ACC112 (cell line): Measurements from ENCODE around the gene MAFG.
A peak's percentile ranks its signal among the peaks of the same experiment; 100 is the strongest.

Source experiments
- H2AFZ ChIP-seq: fragments of 200-600 bp; sonication (generic); one replicate; pipeline ENCODE4 v1.6.0; 2017; ENCODE audit warnings: antibody characterized with exemption, low read length; ENCODE audit not compliant: unreplicated experiment
- H3K27ac ChIP-seq: fragments of 200-600 bp; sonication (generic); 2 replicates; pipeline ENCODE4 v1.5.1; 2014; ENCODE audit warnings: low read depth, mild to moderate bottlenecking, antibody characterized with exemption, low read length, moderate library complexity
- H3K27me3 ChIP-seq: fragments of 200-600 bp; sonication (generic); 2 replicates; pipeline ENCODE4 v1.6.1; 2014; ENCODE audit warnings: mild to moderate bottlenecking, antibody characterized with exemption, low read length, moderate library complexity, mixed read lengths; ENCODE audit not compliant: insufficient read depth
- H3K36me3 ChIP-seq: fragments of 200-600 bp; sonication (generic); 2 replicates; pipeline ENCODE4 v1.6.1; 2016; ENCODE audit warnings: mild to moderate bottlenecking, antibody characterized with exemption, low read length, moderate library complexity, mixed read lengths; ENCODE audit not compliant: insufficient read depth
- H3K4me1 ChIP-seq: fragments of 200-600 bp; sonication (generic); one replicate; pipeline ENCODE4 v1.6.1; 2016; ENCODE audit warnings: low read length, mixed read lengths; ENCODE audit not compliant: insufficient read depth, unreplicated experiment, control insufficient read depth
- H3K4me3 ChIP-seq: fragments of 200-600 bp; sonication (generic); 2 replicates; pipeline ENCODE4 v1.5.1; 2014; ENCODE audit warnings: mild to moderate bottlenecking, low read depth, low read length
- H3K79me2 ChIP-seq: fragments of 200-600 bp; sonication (generic); one replicate; pipeline ENCODE4 v1.6.0; 2016; ENCODE audit warnings: low read length; ENCODE audit not compliant: control insufficient read depth, unreplicated experiment, insufficient read depth

MAFG gene

GRCh38 chr17:81933178-81933699 lies 5.7 kb upstream of the MAFG start:
- H3K36me3 ChIP-seq, result no peaks in the 10 kb centered on the region
- H3K4me1 ChIP-seq, result no peaks in the 10 kb centered on the region
- no peak overlapping the region for H2AFZ ChIP-seq
- no peak overlapping the region for H3K27ac ChIP-seq
- no peak overlapping the region for H3K4me3 ChIP-seq
- H3K79me2 ChIP-seq, result peaks cover 4% of the 10 kb centered on the region
- no peaks in the 10 kb centered on the region for H3K27me3 ChIP-seq

DNA sequence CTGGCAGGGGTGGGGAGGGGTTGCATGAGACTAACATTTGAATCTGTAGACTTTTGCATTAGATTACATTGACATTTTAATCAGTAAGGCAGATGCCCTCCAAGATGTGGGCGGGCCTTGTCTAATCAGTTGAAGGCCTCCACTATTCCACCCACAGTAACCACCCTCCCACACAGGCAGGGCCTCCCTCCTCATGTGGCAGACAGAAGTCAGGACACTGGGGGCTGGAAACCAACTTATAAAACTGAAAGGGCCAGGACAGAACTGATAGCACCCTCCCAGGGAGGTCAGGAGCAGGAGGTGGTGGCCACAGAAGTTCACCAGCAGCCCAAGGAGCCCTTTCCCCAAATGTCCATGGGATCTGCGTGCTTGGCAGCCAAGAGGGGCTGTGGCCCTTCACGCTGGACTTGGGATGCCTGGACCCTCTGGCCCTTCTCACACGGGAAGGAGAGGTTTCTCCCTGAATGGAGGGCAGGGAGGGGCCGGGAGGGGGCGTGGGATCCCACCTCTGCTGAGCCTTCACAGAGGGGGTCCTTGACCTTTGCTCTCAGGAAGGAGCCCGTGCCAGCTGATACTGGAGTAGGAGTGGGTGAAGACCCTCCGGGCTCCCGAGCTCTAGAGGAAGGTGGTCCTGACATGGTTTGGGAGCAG lies 4.9 kb upstream of the MAFG start:
- Histone ChIP-seq H3K79me2 (peaks cover 4% of the 10 kb centered on the region), H3K4me1 (no peaks in the 10 kb centered on the region), H3K27me3 (no peaks in the 10 kb centered on the region), H3K27ac (no peak overlapping the region), H3K4me3 (no peak overlapping the region), H3K36me3 (no peaks in the 10 kb centered on the region), H2AFZ (no peak overlapping the region)

- no peaks in the 10 kb centered on the region for H3K36me3 ChIP-seq
- peaks cover 8% of the 10 kb centered on the region for H3K79me2 ChIP-seq
- no peak overlapping the region for H2AFZ ChIP-seq
- no peaks in the 10 kb centered on the region for H3K4me1 ChIP-seq
- H3K4me3 ChIP-seq, result no peak overlapping the region
- H3K27ac ChIP-seq, result no peak overlapping the region
- no peaks in the 10 kb centered on the region for H3K27me3 ChIP-seq
These were observed 4.2 kb upstream of the MAFG start for GRCh38 chr17:81931557-81932332.

GRCh38 chr17:81931189-81931556 lies 3.6 kb upstream of the MAFG start:
- peaks cover under 1% of the 10 kb centered on the region for H3K4me1 ChIP-seq
- H2AFZ ChIP-seq, result no peak overlapping the region
- no peak overlapping the region for H3K27ac ChIP-seq
- H3K4me3 ChIP-seq, result no peak overlapping the region
- no peaks in the 10 kb centered on the region for H3K36me3 ChIP-seq
- no peaks in the 10 kb centered on the region for H3K27me3 ChIP-seq
- peaks cover 12% of the 10 kb centered on the region for H3K79me2 ChIP-seq

DNA sequence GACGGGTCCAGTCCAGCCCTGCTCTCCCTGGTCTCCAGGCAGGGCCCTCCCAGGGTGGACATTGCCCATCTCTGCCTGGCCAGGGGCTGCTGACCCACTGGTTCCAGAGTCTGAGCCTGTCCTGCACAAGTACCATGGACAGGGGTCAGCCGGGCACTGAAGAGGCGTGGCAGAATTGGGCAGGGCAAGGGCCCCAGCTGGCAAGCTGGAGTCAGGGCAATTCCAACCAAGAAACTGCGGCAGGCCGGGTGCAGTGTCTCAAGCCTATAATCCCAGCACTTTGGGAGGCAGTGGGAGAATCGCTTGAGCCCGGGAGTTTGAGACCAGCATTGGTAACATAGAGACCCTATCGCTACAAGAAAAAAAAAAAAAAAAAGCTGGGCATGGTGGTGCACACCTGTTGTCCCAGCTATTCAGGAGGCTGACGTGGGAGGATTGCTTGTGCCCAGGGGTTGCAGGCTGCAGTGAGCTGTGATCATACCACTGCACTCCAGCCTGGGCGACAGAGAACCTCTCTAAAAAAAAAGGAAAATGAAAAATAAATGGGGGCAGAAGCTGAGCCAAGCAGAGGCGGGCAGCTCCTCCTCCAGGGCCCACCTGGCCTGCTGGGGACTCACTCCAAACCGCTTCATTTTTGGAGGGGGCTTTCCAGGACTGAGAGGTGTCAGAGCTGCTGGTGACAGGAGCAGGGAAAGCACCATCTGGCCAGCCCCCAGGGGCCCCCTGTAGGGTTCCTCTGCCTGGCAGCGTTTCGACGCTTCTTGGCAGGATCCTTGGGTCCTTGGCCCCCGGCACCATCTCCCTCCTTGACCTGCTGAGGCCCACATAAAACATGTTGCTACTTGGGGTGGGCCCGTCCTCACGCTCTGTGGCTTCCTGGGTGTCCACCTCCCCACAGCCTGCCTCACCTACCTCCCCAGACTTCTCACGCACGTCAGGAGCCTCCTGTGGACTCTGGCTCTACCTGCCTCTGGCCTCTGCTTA lies 2.9 kb upstream of the MAFG start:
- Histone ChIP-seq H3K27me3 (no peaks in the 10 kb centered on the region), H3K4me3 (no peak overlapping the region), H2AFZ (no peak overlapping the region), H3K36me3 (no peaks in the 10 kb centered on the region), H3K4me1 (peaks cover 7% of the 10 kb centered on the region), H3K79me2 (peaks cover 14% of the 10 kb centered on the region), H3K27ac (no peak overlapping the region)

DNA sequence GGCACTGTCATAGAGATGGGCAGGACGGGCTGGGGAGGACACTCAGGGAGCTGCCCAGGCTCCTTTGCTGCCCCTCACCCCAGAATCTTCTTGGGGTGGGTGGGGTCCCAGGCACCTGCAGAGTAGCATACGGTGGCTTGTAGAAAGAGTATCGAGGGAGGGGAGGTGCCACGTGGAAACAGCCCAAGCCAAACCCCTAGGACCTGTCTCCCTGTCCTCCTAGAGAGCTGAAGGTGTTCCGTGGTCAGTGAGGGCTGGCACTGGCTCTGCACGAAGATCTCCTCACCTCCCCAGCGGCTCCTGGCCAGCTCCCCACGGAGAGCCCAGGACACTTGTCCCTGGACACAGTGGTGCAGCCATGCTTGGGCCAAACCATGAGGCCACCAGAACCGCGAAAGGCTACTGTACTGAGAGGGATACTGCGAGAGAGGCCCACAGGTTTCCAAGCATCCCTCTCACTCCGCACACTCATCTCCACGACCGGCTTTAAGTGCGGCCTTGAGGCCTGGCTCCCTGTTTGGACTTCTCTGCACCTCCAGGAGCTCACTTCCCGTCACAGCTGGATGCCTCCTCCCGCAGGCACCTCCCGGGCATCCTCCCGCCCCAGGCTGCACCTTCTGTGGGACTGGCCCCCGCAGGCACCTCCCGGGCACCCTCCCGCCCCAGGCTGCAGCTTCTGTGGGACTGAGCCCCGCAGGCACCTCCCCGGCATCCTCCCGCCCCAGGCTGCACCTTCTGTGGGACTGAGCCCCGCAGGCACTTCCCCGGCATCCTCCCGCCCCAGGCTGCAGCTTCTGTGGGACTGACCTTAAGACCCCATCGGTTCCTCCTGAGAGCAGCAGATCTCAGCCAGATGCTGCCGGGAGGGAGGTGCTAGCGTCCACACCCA lies 2.0 kb upstream of the MAFG start:
- Histone ChIP-seq H3K27me3 (no peaks in the 10 kb centered on the region), H3K4me1 (peaks cover 14% of the 10 kb centered on the region), H3K4me3 (no peak overlapping the region; the same call in 1 of the 2 replicates), H2AFZ (no peak overlapping the region), H3K79me2 (peaks cover 23% of the 10 kb centered on the region), H3K27ac (no peak overlapping the region), H3K36me3 (no peaks in the 10 kb centered on the region)

- peaks cover 22% of the 10 kb centered on the region for H3K4me1 ChIP-seq
- peak overlapping the region; percentile 85 for H3K4me3 ChIP-seq
- H2AFZ ChIP-seq, result peak overlapping the region; percentile 79
- no peaks in the 10 kb centered on the region for H3K36me3 ChIP-seq
- no peaks in the 10 kb centered on the region for H3K27me3 ChIP-seq
- peaks cover 31% of the 10 kb centered on the region for H3K79me2 ChIP-seq
- no peak overlapping the region for H3K27ac ChIP-seq
These were observed 1.2 kb upstream of the MAFG start for GRCh38 chr17:81928544-81929252.

GRCh38 chr17:81927152-81927652 lies 333 bp downstream of the MAFG start:
- Histone ChIP-seq H3K36me3 (no peaks in the 10 kb centered on the region; the same call in 1 of the 2 replicates), H3K27ac (peak overlapping the region; percentile 88), H3K79me2 (peaks cover 45% of the 10 kb centered on the region), H3K4me3 (peak overlapping the region; percentile 94), H3K27me3 (no peaks in the 10 kb centered on the region), H3K4me1 (peaks cover 31% of the 10 kb centered on the region), H2AFZ (no peak overlapping the region)

DNA sequence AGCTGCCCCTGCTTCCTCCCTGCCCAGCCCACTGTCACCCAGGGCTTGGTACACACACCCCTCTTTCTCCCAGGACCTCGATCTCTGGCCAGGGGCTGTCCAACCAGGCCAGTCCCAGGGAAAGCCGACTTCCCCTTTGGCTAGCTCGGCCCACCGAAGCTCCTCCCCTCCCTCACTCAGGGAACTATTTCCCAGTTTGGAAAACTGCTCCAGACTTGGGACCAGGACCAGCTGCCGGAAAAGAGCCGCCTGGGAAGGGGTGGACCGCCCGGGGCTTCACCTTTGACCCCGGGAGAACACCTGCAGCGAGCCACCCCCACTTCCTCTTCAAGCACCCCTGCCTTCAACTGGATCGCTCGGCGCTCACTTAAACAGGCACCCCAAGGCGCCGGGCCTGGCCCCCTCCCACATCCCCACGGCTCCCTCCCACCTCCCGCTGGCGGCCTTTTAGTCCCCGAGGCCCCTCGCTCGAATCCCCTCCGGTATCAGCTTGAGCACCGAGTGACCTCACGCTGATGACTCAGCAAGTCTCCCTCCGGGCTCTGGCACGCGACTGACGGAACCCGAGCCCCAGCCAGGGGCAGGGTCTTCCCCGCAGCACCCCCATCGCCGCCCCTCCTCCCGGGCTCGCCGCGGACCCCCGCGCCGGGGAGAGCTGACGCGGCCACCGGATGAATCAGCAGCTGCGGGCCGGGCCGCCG lies 934 bp downstream of the MAFG start:
- Histone ChIP-seq H3K4me1 (peaks cover 31% of the 10 kb centered on the region), H3K36me3 (no peaks in the 10 kb centered on the region; the same call in 1 of the 2 replicates), H3K4me3 (peak overlapping the region; percentile 94), H3K79me2 (peaks cover 49% of the 10 kb centered on the region), H3K27ac (peak overlapping the region; percentile 88), H2AFZ (no peak overlapping the region), H3K27me3 (no peaks in the 10 kb centered on the region)
